Renal pelvis (tissue), 4 donors: ENCODE data around the gene CCDC124. TPM values are rescaled to one million over a fixed set of nuclear protein-coding genes. Genes with fewer than 3 reads are reported as not detected.

Source experiments
- DNase-seq: peaks from one replicate; pipeline ENCODE4 v3.0.0-alpha.2; 2013
- polyA plus RNA-seq, 3 donors: library from polyadenylated mRNA; unstranded; fragments of 120-200 nt; gene quantifications; one replicate each; pipeline ENCODE4 v1.2.1, GENCODE V29; 2013; ENCODE audit not compliant: insufficient read length in 3 of 3

The CCDC124 gene
- polyA plus RNA-seq, 3 donors = 69.1 to 95.5 (median 76.6) TPM

- DNase-seq = no peak
Measured at GRCh38 chr19:17951157-17951989, 18.6 kb downstream of the CCDC124 start.

GRCh38 chr19:17951990-17952976 is 19.5 kb downstream of the CCDC124 start:
- no peak for DNase-seq

- no peak for DNase-seq
Measured at GRCh38 chr19:17953316-17953801, 20.5 kb downstream of the CCDC124 start.

GRCh38 chr19:17953869-17954268 is 21.1 kb downstream of the CCDC124 start:
- no peak for DNase-seq

- no peak for DNase-seq
Measured at GRCh38 chr19:17954401-17954800, 21.6 kb downstream of the CCDC124 start.

GRCh38 chr19:17957149-17957849 is 24.5 kb downstream of the CCDC124 start:
- DNase-seq = no peak

GRCh38 chr19:17957885-17958284 is 25.1 kb downstream of the CCDC124 start:
- DNase-seq = no peak

- DNase-seq = no peak
Measured at GRCh38 chr19:17963936-17964691, 31.3 kb downstream of the CCDC124 start.

GRCh38 chr19:17965370-17966128 is 32.7 kb downstream of the CCDC124 start:
- no peak for DNase-seq

- no peak for DNase-seq
Measured at GRCh38 chr19:17966129-17966483, 33.3 kb downstream of the CCDC124 start.

- no peak for DNase-seq
Measured at GRCh38 chr19:17966550-17967256, 33.9 kb downstream of the CCDC124 start, which contains the start of gene KCNN1. TSS of gene KCNN1 (plus strand) at chr19:17967107. CDS start at chr19:17973889, 6,782 bp downstream.

GRCh38 chr19:17967257-17968051 is 34.6 kb downstream of the CCDC124 start:
- no peak for DNase-seq

- DNase-seq = no peak
Measured at GRCh38 chr19:17968362-17968761, 35.5 kb downstream of the CCDC124 start.

- no peak for DNase-seq
Measured at GRCh38 chr19:17969096-17969792, 36.4 kb downstream of the CCDC124 start.

- DNase-seq = no peak
Measured at GRCh38 chr19:17972230-17972629, 39.4 kb downstream of the CCDC124 start.

GRCh38 chr19:17973759-17974158 is 40.9 kb downstream of the CCDC124 start:
- DNase-seq = no peak

GRCh38 chr19:17974551-17974950 is 41.7 kb downstream of the CCDC124 start:
- DNase-seq = no peak

- DNase-seq = no peak
Measured at GRCh38 chr19:17975032-17975431, 42.2 kb downstream of the CCDC124 start.
